Fibroblast of lung (primary cell): ENCODE data around the gene PHLDB3. TPM values are rescaled to one million over a fixed set of nuclear protein-coding genes. Genes with fewer than 3 reads are reported as not detected.

ENCODE experiments used
- DNase-seq, 2 donors: peaks; one replicate each; pipeline versions ENCODE4 v3.0.0 to v3.0.0-alpha.2; 2010; ENCODE audit warnings: low read depth in 2 of 2
- H2AFZ ChIP-seq: 2 replicates; pipeline ENCODE4 v1.5.1; 2012; ENCODE audit warnings: low read length, control low read depth, inconsistent platforms
- H3K27ac ChIP-seq: 2 replicates; pipeline ENCODE4 v1.5.1; 2011; ENCODE audit warnings: low read length, control low read depth; ENCODE audit not compliant: insufficient read depth
- H3K27me3 ChIP-seq: 2 replicates; pipeline ENCODE4 v1.5.1; 2011; ENCODE audit warnings: mild to moderate bottlenecking, low read length; ENCODE audit not compliant: control insufficient read depth, insufficient read depth
- H3K36me3 ChIP-seq: 2 replicates; pipeline ENCODE4 v1.5.1; 2011; ENCODE audit warnings: low read length; ENCODE audit not compliant: control insufficient read depth, insufficient read depth
- H3K4me1 ChIP-seq: 2 replicates; pipeline ENCODE4 v1.5.1; 2011; ENCODE audit warnings: low read length; ENCODE audit not compliant: control insufficient read depth, insufficient read depth; ENCODE audit errors: extremely low read depth
- H3K4me2 ChIP-seq: 2 replicates; pipeline ENCODE4 v1.5.1; 2011; ENCODE audit warnings: low read length, control low read depth; ENCODE audit not compliant: insufficient read depth; ENCODE audit errors: extremely low read depth
- H3K4me3 ChIP-seq, 4 experiments: fragments of 200-600 bp in 1 of 4; sonication (generic) in 1 of 4; replicated peaks in 1 of 4; 2 replicates each; pipeline ENCODE4 v1.5.1; 2011 to 2016; ENCODE audit warnings: low read length in 4 of 4, low read depth in 3 of 4, mild to moderate bottlenecking in 3 of 4, control low read depth in 2 of 4, inconsistent platforms in 1 of 4, mixed read lengths in 1 of 4; ENCODE audit not compliant: insufficient read depth in 1 of 4; ENCODE audit errors: control extremely low read depth in 1 of 4
- H3K79me2 ChIP-seq: 2 replicates; pipeline ENCODE4 v1.5.1; 2012; ENCODE audit warnings: mild to moderate bottlenecking, low read length, inconsistent platforms; ENCODE audit not compliant: control insufficient read depth, insufficient read depth
- H3K9ac ChIP-seq: 2 replicates; pipeline ENCODE4 v1.5.1; 2011; ENCODE audit warnings: mild to moderate bottlenecking, low read length, control low read depth; ENCODE audit not compliant: insufficient read depth
- H3K9me3 ChIP-seq: 2 replicates; pipeline ENCODE4 v1.5.1; 2012; ENCODE audit warnings: low read depth, low read length; ENCODE audit not compliant: control insufficient read depth, insufficient read depth
- H4K20me1 ChIP-seq: 2 replicates; pipeline ENCODE4 v1.5.1; 2011; ENCODE audit warnings: low read length; ENCODE audit not compliant: control insufficient read depth, insufficient read depth; ENCODE audit errors: extremely low read depth
- EZH2 ChIP-seq: IDR thresholded peaks from 2 replicates; pipeline ENCODE4 v1.5.1; 2012; ENCODE audit warnings: low read length, control low read depth, mild to moderate bottlenecking; ENCODE audit errors: missing control alignments
- polyA plus RNA-seq, 2 donors: library from polyadenylated mRNA; depleted of rRNA in 1 of 2; stranded (reverse) in 1 of 2; unstranded in 1 of 2; fragments of >200 nt; gene quantifications; 2 replicates each; pipeline ENCODE4 v1.2.1, GENCODE V29; 2011 to 2012; ENCODE audit warnings: missing spikeins in 1 of 2
- total RNA-seq: library from RNA; depleted of rRNA; stranded (reverse); fragments of >200 nt; gene quantifications from 2 replicates; pipeline ENCODE4 v1.2.1, GENCODE V29; 2014
- TF ChIP-seq, protein P1 (sequence below), 2 donors: IDR thresholded peaks in 1 of 2; conservative IDR thresholded peaks in 1 of 2; 1 replicate in 1 of 2; 2 replicates in 1 of 2; pipeline ENCODE4 v1.5.1; 2011 to 2012; ENCODE audit warnings: low read length in 2 of 2, control low read depth in 1 of 2, inconsistent platforms in 1 of 2, low read depth in 1 of 2, mild to moderate bottlenecking in 1 of 2

The PHLDB3 gene
- total and polyA plus RNA-seq, 2 donors (not counting 1 experiment from before 2014, with no cell fraction given), result 1.8 to 35.8 TPM

DNA sequence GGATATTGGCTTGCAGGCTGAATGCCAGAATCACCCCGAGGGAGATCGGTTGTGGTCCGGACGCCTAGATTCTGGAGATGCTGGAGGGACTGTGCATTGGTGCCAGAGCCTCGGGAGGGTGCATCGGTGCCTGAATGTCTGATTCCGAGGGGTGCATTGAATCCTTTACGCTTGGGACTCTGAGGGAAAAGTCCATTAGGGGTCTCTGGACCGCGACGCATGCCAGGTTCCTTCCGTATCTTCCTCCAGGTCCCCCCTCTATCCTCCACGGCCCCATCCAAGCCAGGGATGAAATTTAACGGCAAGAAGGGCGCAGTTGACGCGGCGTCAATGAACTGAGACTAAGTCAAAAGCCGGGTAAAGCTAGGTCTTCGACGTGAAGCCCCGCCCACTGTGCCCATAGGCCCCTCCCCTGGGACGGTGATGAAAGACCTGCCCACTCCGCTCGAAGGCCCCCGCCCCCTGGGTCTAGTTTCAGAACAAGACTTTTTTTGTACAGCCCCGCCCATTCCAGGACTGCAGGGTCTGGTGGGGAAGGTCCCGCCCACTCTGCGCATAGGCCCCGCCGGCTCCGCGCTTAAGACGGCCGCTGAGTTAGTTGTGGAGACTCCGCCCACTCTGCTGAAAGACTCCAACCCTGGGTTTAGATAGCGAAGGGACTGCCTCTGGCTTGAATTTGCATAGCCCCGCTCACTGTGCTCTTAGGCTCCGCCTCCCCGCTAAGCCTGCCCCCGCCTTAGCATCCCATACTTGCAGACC, 29.2 kb upstream of the PHLDB3 start:
- Histone ChIP-seq H3K9me3 (no peaks in the 10 kb centered on the region), H3K4me1 (peaks cover 6% of the 10 kb centered on the region), H3K27ac (peak overlapping the region; percentile 79), H3K79me2 (no peaks in the 10 kb centered on the region), H3K4me2 (peak overlapping the region; percentile 89), H3K9ac (peak overlapping the region; percentile 27), H4K20me1 (no peaks in the 10 kb centered on the region), H3K36me3 (no peaks in the 10 kb centered on the region), H3K27me3 (no peaks in the 10 kb centered on the region), H3K4me3 (peak overlapping the region; percentile 43 to 82 (median 68)), H2AFZ (peak overlapping the region; percentile 73)
- TF ChIP-seq, protein P1, sequence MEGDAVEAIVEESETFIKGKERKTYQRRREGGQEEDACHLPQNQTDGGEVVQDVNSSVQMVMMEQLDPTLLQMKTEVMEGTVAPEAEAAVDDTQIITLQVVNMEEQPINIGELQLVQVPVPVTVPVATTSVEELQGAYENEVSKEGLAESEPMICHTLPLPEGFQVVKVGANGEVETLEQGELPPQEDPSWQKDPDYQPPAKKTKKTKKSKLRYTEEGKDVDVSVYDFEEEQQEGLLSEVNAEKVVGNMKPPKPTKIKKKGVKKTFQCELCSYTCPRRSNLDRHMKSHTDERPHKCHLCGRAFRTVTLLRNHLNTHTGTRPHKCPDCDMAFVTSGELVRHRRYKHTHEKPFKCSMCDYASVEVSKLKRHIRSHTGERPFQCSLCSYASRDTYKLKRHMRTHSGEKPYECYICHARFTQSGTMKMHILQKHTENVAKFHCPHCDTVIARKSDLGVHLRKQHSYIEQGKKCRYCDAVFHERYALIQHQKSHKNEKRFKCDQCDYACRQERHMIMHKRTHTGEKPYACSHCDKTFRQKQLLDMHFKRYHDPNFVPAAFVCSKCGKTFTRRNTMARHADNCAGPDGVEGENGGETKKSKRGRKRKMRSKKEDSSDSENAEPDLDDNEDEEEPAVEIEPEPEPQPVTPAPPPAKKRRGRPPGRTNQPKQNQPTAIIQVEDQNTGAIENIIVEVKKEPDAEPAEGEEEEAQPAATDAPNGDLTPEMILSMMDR (conservative IDR thresholded peaks at IDR 0.05 in 1 of 2, IDR thresholded peaks at IDR 0.05 in 1 of 2; ENCODE audit: low read depth in 1 of 2, low read length in 2 of 2), result no peak
- no peak for TF ChIP-seq EZH2
- DNase-seq, result peak; percentile 100

DNA sequence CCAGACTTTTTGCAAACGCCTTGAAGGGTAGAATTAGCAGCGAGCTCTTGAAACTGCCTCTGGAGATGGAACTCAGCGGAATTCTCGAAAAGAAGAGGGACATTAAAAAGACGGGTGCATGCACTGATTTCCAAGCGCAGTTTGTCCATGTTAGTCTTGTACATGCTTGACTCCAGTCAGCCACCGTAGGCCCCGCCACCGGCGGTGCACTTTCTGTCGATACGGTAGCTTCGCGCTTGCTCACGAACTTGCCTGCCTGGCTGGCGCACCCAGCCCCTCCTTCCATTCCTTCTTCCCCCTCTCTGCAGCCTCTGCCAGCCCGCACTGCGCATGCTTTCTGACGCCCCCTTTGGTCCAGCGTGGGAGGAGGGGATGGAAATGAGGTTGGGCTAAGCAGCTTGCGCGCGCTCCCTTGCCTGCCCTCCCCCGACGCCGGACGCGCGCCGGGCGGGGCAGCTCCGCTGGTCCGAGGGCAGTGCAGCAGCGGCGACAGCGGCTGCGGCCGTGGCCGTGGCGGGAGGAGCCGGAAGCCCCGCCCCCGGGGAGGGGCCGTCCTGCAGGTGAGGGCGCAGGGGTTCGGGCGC, 28.5 kb upstream of the PHLDB3 start, which contains the start of gene ZNF575:
Gene ZNF575 (plus strand): TSS at position 227 of the 584 bp plus-strand sequence. CDS start 1,235 bp downstream, outside the sequence.
- Histone ChIP-seq H3K9ac (peak within 1 kb of the TSS; percentile 27), H3K4me1 (peaks cover 6% of the 10 kb centered on the region), H3K79me2 (no peaks in the 10 kb centered on the region), H3K4me2 (peak within 1 kb of the TSS; percentile 89), H3K36me3 (no peaks in the 10 kb centered on the region), H3K9me3 (no peaks in the 10 kb centered on the region), H3K27me3 (no peaks in the 10 kb centered on the region), H4K20me1 (no peaks in the 10 kb centered on the region), H2AFZ (peak within 1 kb of the TSS; percentile 85), H3K27ac (peak within 1 kb of the TSS; percentile 79), H3K4me3 (peak within 1 kb of the TSS; percentile 43 to 82 (median 68))
- no peak for TF ChIP-seq EZH2
- TF ChIP-seq, protein P1 (conservative IDR thresholded peaks at IDR 0.05 in 1 of 2, IDR thresholded peaks at IDR 0.05 in 1 of 2; ENCODE audit: low read depth in 1 of 2, low read length in 2 of 2), result no peak
- DNase-seq, result peak; percentile 97

- TF ChIP-seq, protein P1 (conservative IDR thresholded peaks at IDR 0.05 in 1 of 2, IDR thresholded peaks at IDR 0.05 in 1 of 2; ENCODE audit: low read depth in 1 of 2, low read length in 2 of 2), result no peak
- no peak for TF ChIP-seq EZH2
- Histone ChIP-seq H3K4me2 (peak overlapping the region; percentile 89), H3K9me3 (no peaks in the 10 kb centered on the region), H4K20me1 (no peaks in the 10 kb centered on the region), H2AFZ (peak overlapping the region; percentile 85), H3K27me3 (no peaks in the 10 kb centered on the region), H3K27ac (peak overlapping the region; percentile 46), H3K4me3 (peak overlapping the region; percentile 20 to 74 (median 64)), H3K9ac (peak overlapping the region; percentile 27), H3K4me1 (peaks cover 6% of the 10 kb centered on the region), H3K79me2 (no peaks in the 10 kb centered on the region), H3K36me3 (no peaks in the 10 kb centered on the region)
- DNase-seq, result no peak
These were observed 28.0 kb upstream of the PHLDB3 start for GRCh38 chr19:43532571-43532961.
